Vein endothelial cell (primary cell): ENCODE data around the gene CELF1. TPM values are rescaled to one million over a fixed set of nuclear protein-coding genes. Genes with fewer than 3 reads are reported as not detected.

Experiments
- small RNA-seq: library from RNA; depleted of rRNA; stranded (forward); fragments of <200 nt; gene quantifications from one replicate; pipeline ENCODE3, GENCODE V24; 2012
- total RNA-seq: library from RNA; depleted of rRNA; stranded (reverse); fragments of >200 nt; gene quantifications from 2 replicates; pipeline ENCODE4 v1.2.3, GENCODE V29; 2012

The CELF1 gene
- 118 and 119 TPM in 2 replicates for total RNA-seq

DNA sequence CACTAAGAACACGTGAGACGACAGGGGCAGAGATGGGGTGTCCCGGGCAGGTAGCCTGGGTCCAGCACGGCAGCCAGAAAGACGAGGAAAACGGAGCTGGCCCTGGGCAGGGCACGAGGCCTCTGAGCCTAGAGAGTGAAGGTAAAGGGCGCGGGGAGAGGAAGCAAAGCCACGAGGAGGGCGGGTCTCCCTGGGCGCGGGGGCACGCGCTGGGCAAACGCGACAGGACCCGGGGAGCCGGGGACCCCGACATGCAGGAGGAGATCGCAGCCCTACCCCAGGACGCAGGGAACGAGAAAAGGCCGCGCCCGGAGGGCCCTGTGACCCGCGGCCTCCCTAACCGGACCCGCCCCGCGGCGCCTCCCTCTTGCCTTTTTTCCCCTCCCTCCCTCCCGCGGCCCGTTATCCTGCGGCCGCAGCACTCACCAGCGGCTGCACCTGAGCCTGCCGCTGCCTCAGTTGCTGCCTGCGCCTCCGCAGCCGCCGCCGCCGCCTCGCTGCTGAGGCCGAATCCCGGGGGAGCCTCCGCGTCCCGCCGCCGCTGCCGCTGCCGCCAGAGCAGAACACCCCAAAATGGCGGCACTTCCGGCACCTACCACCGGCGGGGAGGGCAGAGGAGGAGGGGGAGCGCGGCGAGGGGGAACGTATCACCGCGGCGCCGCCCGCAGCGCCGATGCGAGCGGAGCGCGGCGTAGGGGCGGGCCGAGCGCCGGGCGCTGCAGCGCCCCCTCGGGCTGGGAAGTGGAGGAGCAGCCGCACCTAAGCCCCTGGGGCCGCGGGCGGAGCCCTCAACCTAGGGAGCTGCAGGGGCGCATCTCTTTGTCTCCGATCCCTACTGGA is at the start of gene CELF1:
CELF1 (minus strand) TSS at position 567 of the 840 bp plus-strand sequence. CDS start 53,609 bp downstream, outside the sequence.

DNA sequence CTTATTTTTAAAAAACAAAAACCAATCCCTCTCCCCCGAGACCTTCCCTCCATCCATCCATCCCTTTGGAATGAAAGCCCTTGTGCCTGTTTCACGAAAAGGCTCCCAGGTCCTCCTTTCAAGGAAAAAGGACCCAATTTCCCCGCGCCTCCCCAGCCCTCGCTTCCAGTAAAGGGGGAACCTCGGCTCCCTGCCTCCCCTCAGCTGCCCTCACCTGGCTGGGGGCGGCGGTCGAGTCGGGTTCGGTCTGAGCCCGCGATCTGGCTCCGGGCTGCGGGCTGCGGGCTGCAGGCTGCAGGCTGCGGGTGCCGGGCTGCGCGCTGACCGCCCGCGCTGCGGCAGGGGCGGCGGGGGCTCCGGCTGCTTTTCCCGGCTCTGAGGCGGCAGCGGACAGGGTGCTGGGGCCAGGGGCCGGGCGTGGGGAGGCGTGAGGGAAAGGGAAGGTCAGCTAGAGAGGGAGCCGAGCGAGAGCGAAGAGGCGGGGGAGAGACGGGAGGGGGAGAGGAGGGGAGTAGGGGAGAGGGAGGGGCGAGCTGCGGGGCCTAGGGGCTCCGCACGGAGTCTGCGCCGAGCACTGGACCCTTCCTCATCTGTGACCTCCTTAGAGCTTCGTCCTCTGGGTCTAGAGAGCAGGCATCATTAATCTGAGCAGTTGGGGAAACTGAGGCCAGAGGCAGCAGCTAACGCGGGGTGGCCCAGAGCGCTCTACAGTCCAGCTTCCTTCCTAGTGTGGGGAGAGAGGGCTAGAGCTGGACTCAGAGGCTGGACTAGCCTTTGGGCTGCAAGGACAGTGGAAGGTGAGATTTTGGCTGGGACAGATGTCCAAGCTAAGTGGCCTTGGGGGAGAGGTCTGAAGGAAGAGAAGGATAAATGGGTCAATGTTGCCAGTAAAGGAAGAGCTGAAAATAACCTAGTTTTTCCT is 41.3 kb upstream of the CELF1 start, which contains the start of gene C1QTNF4:
C1QTNF4 (minus strand) TSS at position 478 of the 922 bp plus-strand sequence. CDS start 3,601 bp downstream, outside the sequence.

DNA sequence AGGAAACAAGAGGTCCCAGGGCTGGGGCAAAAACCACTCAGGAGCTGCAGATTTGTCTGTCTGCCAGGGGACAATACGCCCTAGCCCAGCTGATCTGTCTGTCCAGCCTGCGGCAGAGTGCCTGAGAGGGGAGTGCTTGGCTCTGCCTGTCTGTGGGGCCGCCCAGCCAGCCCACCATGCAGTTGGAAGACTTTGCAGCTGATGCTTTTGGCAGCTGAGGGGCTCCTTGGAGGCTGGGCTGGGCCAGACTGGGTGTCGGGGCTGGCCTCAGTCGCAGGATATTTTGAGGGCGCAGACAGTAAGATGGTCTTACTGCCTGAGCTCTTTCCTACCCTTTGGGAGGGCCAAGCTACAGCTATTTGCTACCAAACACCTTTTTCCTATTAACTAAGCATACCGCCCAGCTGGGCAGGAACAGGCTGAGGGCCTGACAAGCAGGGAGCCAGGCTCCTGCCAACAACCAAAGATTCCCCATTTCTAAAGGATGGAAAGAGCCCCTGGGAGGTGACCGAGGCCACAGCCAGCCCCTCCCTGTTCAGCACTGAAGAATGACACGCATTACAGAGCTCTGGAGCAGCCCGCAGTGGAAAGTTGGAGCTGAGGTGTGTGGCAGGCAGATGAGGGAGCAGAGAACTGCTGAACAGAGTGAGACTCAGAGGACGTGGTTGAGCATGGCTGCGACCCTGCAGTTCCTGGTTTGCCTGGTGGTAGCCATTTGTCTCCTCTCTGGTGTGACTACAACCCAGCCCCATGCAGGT is 33.3 kb upstream of the CELF1 start, which contains the start of gene FAM180B:
FAM180B (plus strand) TSS at position 581 of the 758 bp plus-strand sequence; CDS start at position 672, 91 bp downstream.

DNA sequence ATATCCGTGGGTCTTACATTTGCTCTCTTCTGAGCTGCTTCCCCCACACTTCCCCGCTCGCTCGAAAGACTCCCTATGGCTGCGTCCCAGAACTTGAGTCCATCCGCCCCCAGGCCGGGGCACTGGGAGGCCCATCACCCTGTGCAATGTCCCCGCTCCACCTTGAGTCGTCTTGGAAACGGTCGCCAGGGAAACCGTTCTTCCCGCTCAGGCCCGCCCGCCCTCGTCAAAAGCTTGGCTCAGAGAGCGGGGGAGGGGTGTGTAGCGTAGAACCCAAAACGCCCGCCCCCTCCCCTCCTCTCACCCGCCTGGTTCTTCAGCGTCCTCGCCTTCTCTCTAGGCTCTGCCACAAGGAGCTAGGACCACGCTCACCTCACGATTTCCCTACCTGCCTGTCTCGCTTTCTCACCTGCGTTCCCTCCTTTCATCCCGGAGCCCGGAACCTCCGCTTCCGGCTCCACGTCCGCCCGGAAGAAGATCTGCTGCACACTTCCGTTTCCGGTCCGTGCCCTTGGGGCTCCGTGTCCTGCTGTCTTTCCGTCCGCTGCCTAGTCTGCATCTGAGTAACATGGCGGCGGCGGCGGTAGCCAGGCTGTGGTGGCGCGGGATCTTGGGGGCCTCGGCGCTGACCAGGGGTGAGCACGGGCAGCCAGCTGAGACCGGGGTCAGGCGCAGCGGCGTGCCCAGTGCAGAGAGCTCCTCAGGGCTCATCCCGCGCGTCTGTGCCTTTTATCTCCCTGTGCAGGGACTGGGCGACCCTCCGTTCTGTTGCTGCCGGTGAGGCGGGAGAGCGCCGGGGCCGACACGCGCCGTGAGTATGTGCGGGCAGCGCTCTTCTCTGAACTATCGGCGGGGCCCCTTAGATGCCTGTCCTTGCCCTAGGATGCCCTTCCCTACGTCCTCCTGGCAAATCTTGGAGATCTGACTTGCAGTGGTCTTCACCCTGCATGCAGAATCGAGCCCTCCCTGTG is 25.9 kb upstream of the CELF1 start, which contains the start of the genes KBTBD4 and NDUFS3:
KBTBD4 (minus strand) TSS at position 447 of the 971 bp plus-strand sequence; CDS start at position 428, 19 bp downstream.
NDUFS3 (plus strand) TSS at position 551 of the 971 bp plus-strand sequence; CDS start at position 569, 18 bp downstream.

DNA sequence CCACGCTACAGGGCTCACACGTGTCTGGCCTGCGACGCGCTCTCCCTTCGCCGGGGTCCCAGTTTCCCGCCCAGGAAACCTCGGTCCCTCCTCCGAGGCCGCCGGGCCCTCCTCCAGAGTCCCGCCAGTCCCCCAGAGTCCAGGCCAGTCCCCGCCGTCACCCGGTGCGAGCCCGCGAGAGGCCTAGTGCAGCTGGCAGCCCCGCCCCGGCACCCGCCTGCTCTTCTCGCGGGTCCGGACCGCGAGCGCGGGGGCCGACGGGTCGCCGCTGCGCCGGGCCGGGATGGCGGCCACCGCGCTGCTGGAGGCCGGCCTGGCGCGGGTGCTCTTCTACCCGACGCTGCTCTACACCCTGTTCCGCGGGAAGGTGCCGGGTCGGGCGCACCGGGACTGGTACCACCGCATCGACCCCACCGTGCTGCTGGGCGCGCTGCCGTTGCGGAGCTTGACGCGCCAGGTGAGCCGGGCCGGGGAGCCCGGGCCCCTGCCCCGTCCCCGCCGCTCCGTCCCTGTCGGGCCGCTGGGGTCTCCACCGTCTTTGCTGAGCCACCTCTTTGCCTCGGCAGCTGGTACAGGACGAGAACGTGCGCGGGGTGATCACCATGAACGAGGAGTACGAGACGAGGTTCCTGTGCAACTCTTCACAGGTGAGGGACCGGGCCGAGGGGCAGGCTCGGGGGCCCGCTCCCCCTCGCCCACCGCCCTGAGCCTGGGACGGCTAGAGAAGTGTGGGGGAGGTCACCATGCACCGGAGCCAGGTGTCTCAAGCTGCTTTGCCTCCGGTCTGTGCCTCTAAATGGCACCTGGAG is 12.6 kb upstream of the CELF1 start, which contains the start of gene PTPMT1:
PTPMT1 (plus strand) TSS at position 260 of the 809 bp plus-strand sequence; CDS start at position 284, 24 bp downstream.

DNA sequence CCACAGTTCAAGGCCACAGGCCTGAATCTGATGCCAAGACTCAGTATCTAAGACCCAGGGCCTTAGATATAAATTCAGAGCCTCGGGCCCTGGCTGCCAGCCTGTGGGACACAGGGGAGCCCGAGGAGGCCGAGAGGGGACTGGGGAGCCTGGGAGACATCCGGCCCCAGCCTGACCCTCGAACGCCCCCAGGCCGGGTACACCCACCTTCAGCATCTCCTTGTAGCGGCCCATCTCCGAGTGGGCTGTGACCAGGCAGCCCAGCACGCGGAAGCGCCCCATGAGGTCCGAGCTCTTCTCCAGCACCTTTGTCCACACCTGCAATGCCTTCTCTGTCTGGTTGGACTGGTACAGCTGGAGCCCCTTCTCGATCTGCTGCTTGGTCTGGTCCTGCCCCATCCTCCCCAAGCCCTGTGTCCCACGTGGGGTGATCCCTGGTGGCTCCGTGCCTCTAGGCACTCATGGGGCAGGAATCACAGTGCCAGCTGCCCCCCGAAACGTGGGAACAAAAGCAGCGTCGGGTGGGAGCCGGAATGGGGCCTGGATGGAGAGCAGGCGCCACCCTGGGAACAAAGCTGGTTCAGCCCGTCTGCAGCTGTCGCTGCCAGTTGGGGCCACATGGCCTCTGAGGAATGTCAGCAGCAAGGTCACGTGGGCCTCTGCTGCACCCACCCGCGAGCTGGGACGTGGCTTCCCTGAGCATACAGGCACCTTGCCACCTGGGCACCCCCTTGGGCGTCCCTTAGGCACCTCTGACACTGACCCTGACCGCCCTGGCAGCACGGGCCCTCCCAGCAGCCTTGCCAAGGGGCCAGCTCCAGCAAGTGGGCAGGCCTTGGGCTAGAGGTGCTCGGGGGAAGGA is 104.1 kb downstream of the CELF1 start, which contains the start of gene RAPSN:
RAPSN (minus strand) TSS at position 571 of the 862 bp plus-strand sequence; CDS start at position 399, 172 bp downstream.

DNA sequence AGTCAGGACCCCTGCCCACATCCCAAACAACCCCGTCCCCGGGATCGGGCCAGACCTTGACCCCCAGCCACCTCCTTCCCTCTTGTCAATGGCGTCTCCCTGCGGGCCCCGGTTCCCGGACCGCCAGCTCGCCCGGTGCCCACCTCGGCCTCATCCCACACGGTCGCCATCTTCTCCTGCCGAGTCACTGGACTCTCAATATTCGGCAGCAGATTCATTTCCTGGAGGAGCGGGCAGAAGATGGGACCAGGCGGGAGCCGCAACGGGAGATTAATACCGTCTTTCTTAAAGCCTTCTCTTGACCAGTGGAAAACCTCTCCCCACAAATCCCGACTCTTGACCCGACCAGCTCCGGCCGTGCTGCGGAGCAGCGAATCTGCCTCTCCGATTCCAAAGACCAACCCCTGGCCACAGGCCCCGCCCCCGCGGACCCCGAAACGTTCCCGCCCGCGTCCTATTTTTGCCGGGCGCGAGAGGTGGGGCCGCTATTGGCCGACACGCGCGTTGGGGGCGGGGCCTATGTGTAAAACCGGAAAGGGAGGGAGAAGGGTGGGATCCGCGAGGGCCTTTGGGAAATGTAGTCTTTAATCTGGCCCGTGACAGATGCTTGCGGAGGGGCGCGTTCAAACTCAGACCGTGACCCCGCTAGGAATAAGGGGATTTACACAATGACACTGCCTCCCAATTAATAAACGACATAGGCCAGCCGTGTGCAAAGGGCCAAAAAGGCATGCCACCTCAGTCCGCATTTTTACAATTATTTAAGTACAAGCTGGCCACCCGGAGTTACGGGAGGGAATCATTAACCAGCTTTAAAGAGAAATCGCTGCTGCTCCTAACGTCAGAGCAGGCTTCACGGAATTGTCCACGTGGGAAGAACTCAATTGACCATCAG is 126.6 kb downstream of the CELF1 start, which contains the start of gene PSMC3:
PSMC3 (minus strand) TSS at position 378 of the 895 bp plus-strand sequence; CDS start at position 218, 160 bp downstream.

Small RNA genes lying within 50 kb of the gene (small RNA-seq; reads per million reads assigned to genes)
- gene RN7SL652P (0.13 reads per million), gene RNU5E-10P (not detected)

Other genes with a start within 250 kb of the CELF1 start
- not detected in 2 replicates for gene MYBPC3, start 200.4 kb downstream of the CELF1 start, total RNA-seq
- under 0.01 TPM in 1 of 2 replicates, not detected in the other for gene SPI1, start 174.6 kb downstream of the CELF1 start, total RNA-seq
- gene SLC39A13, start 144.5 kb downstream of the CELF1 start, total RNA-seq: 63.6 and 80.4 TPM in 2 replicates
- gene PSMC3, start 126.7 kb downstream of the CELF1 start, total RNA-seq: 160 and 189 TPM in 2 replicates
- 0.29 and 0.33 TPM in 2 replicates for gene RAPSN, start 104.0 kb downstream of the CELF1 start, total RNA-seq
- gene PTPMT1, start 12.5 kb upstream of the CELF1 start, total RNA-seq: 60.3 and 73.8 TPM in 2 replicates
- 27.4 and 29.6 TPM in 2 replicates for gene KBTBD4, start 25.8 kb upstream of the CELF1 start, total RNA-seq
- gene NDUFS3, start 25.9 kb upstream of the CELF1 start, total RNA-seq: 54.5 and 63.2 TPM in 2 replicates
- not detected in 2 replicates for gene FAM180B, start 33.5 kb upstream of the CELF1 start, total RNA-seq
- 0.10 and 0.33 TPM in 2 replicates for gene C1QTNF4, start 41.3 kb upstream of the CELF1 start, total RNA-seq
- 59.4 and 100 TPM in 2 replicates for gene MTCH2, start 89.4 kb upstream of the CELF1 start, total RNA-seq
- 0.10 and 3.6 TPM in 2 replicates for gene AGBL2, start 162.2 kb upstream of the CELF1 start, total RNA-seq
- 90.2 and 118 TPM in 2 replicates for gene FNBP4, start 214.2 kb upstream of the CELF1 start, total RNA-seq